HepG2 (cell line): Measurements from ENCODE around the gene PCYT2. TPM values are rescaled to one million over a fixed set of nuclear protein-coding genes. Genes with fewer than 3 reads are reported as not detected.

Source experiments
- FOXA1 ChIP-seq, 2 experiments: fragments of 450-650 bp in 1 of 2; sonication (generic) in 1 of 2; formaldehyde crosslinking in 1 of 2; IDR thresholded peaks; 2 replicates each; pipeline versions ENCODE4 v1.4.0 to v1.6.1; 2016 to 2020; ENCODE audit warnings: missing genetic modification reagents in 1 of 2
- FOXK1 ChIP-seq: sonication (generic); formaldehyde crosslinking; IDR thresholded peaks from 2 replicates; pipeline ENCODE4 v1.4.0; 2020; ENCODE audit warnings: low read depth, missing genetic modification reagents, borderline replicate concordance
- HCFC1 ChIP-seq: fragments of 150-350 bp; IDR thresholded peaks from 2 replicates; pipeline ENCODE4 v1.6.1; 2014; ENCODE audit warnings: low read depth, low read length
- KDM2A ChIP-seq: sonication (generic); formaldehyde crosslinking; IDR thresholded peaks from 2 replicates; pipeline ENCODE4 v1.4.0; 2020; ENCODE audit warnings: low read depth, missing genetic modification reagents, borderline replicate concordance
- MAFK ChIP-seq, 2 experiments: IDR thresholded peaks in 1 of 2; conservative IDR thresholded peaks in 1 of 2; 2 replicates each; pipeline ENCODE4 v1.6.1; 2011; ENCODE audit warnings: improper control_type of control experiment in 2 of 2, low read length in 2 of 2
- MED1 ChIP-seq: sonication (generic); formaldehyde crosslinking; IDR thresholded peaks from 2 replicates; pipeline ENCODE4 v1.4.0; 2020; ENCODE audit warnings: missing genetic modification reagents
- NCOA2 ChIP-seq: sonication (generic); formaldehyde crosslinking; IDR thresholded peaks from 2 replicates; pipeline ENCODE4 v1.8.0; 2022; ENCODE audit warnings: inconsistent platforms
- POLR2G ChIP-seq: fragments of 200-400 bp; formaldehyde crosslinking; IDR thresholded peaks from 2 replicates; pipeline ENCODE4 v1.6.1; 2018; ENCODE audit warnings: mild to moderate bottlenecking, low read depth, low read length, moderate library complexity
- RFXAP ChIP-seq: sonication (generic); formaldehyde crosslinking; IDR thresholded peaks from 2 replicates; pipeline ENCODE4 v1.4.0; 2020; ENCODE audit warnings: missing genetic modification reagents, borderline replicate concordance
- SP2 ChIP-seq: sonication (generic); formaldehyde crosslinking; IDR thresholded peaks from 2 replicates; pipeline ENCODE4 v1.5.1; 2020; ENCODE audit warnings: mild to moderate bottlenecking, missing genetic modification reagents
- TSC22D2 ChIP-seq: sonication (generic); formaldehyde crosslinking; IDR thresholded peaks from 2 replicates; pipeline ENCODE4 v1.5.1; 2020; ENCODE audit warnings: missing genetic modification reagents, mild to moderate bottlenecking, borderline replicate concordance
- ZFX ChIP-seq: sonication (generic); formaldehyde crosslinking; IDR thresholded peaks from 2 replicates; pipeline ENCODE4 v1.4.0; 2020; ENCODE audit warnings: mild to moderate bottlenecking, low read depth, missing genetic modification reagents, moderate library complexity
- ZKSCAN8 ChIP-seq: IDR thresholded peaks from 2 replicates; pipeline ENCODE4 v1.6.1; 2016; ENCODE audit warnings: borderline replicate concordance, missing genetic modification reagents, missing compliant biosample characterization
- ZNF337 ChIP-seq: sonication (generic); formaldehyde crosslinking; IDR thresholded peaks from 2 replicates; pipeline ENCODE4 v1.5.1; 2020; ENCODE audit warnings: missing genetic modification reagents, low read depth, mild to moderate bottlenecking, borderline replicate concordance
- ZNF446 ChIP-seq: sonication (generic); formaldehyde crosslinking; IDR thresholded peaks from 2 replicates; pipeline ENCODE4 v1.5.0; 2020; ENCODE audit warnings: mild to moderate bottlenecking, missing genetic modification reagents
- ZNF563 ChIP-seq: sonication (generic); formaldehyde crosslinking; IDR thresholded peaks from 2 replicates; pipeline ENCODE4 v1.8.0; 2022; ENCODE audit warnings: mild to moderate bottlenecking, moderate library complexity, missing genetic modification reagents
- ZNF780A ChIP-seq: sonication (generic); formaldehyde crosslinking; IDR thresholded peaks from 2 replicates; pipeline ENCODE4 v1.8.0; 2022; ENCODE audit warnings: mild to moderate bottlenecking, missing genetic modification reagents, moderate library complexity
- polyA plus RNA-seq, 8 experiments: library from polyadenylated mRNA; depleted of rRNA in 3 of 8; stranded (reverse) in 7 of 8; unstranded in 1 of 8; fragments of >200 nt; fragmentation: Illumina TruSeq in 4 of 8; extraction: Trizol in 4 of 8; gene quantifications; 2 replicates each; pipeline versions ENCODE4 v1.2.1 to v1.2.3, GENCODE V29; 2011 to 2016; ENCODE audit warnings: low read depth in 4 of 8, missing spikeins in 1 of 8, mixed read lengths in 1 of 8; ENCODE audit not compliant: insufficient read depth in 1 of 8
- total RNA-seq, 5 experiments: library from RNA; depleted of rRNA; stranded (reverse); fragments of >200 nt; fragmentation: Illumina TruSeq; extraction: Trizol; gene quantifications; 2 replicates each; pipeline ENCODE4 v1.2.3, GENCODE V29; 2016; ENCODE audit warnings: low read depth in 1 of 5
- TF ChIP-seq, protein P1 (sequence below): sonication (generic); formaldehyde crosslinking; IDR thresholded peaks from 2 replicates; pipeline ENCODE4 v1.9.0; 2021; ENCODE audit warnings: missing genetic modification reagents, mild to moderate bottlenecking, borderline replicate concordance
- TF ChIP-seq, protein P2 (sequence below): sonication (generic); formaldehyde crosslinking; conservative IDR thresholded peaks from 2 replicates; pipeline ENCODE4 v1.8.0; 2022; ENCODE audit warnings: missing genetic modification reagents
- TF ChIP-seq, protein P3 (sequence below): sonication (generic); formaldehyde crosslinking; IDR thresholded peaks from 2 replicates; pipeline ENCODE4 v1.8.1; 2023; ENCODE audit warnings: missing genetic modification reagents, mild to moderate bottlenecking, borderline replicate concordance
- TF ChIP-seq, protein P4 (sequence below), 2 experiments: sonication (generic) in 1 of 2; formaldehyde crosslinking in 1 of 2; IDR thresholded peaks; 2 replicates each; pipeline versions ENCODE4 v1.4.0 to v1.6.1; 2016 to 2020; ENCODE audit warnings: borderline replicate concordance in 1 of 2, low read depth in 1 of 2, mild to moderate bottlenecking in 1 of 2, missing genetic modification reagents in 1 of 2

The PCYT2 gene
- total and polyA plus RNA-seq, 2 of the 13 experiments (the other 11 are each of a cell fraction or from before 2014, with no cell fraction given): 147 to 297 TPM

DNA sequence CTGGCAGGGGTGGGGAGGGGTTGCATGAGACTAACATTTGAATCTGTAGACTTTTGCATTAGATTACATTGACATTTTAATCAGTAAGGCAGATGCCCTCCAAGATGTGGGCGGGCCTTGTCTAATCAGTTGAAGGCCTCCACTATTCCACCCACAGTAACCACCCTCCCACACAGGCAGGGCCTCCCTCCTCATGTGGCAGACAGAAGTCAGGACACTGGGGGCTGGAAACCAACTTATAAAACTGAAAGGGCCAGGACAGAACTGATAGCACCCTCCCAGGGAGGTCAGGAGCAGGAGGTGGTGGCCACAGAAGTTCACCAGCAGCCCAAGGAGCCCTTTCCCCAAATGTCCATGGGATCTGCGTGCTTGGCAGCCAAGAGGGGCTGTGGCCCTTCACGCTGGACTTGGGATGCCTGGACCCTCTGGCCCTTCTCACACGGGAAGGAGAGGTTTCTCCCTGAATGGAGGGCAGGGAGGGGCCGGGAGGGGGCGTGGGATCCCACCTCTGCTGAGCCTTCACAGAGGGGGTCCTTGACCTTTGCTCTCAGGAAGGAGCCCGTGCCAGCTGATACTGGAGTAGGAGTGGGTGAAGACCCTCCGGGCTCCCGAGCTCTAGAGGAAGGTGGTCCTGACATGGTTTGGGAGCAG lies 21.3 kb upstream of the PCYT2 start (continued):
- TF ChIP-seq, protein P1, sequence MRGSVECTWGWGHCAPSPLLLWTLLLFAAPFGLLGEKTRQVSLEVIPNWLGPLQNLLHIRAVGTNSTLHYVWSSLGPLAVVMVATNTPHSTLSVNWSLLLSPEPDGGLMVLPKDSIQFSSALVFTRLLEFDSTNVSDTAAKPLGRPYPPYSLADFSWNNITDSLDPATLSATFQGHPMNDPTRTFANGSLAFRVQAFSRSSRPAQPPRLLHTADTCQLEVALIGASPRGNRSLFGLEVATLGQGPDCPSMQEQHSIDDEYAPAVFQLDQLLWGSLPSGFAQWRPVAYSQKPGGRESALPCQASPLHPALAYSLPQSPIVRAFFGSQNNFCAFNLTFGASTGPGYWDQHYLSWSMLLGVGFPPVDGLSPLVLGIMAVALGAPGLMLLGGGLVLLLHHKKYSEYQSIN (CRISPR knock-in tag): no peak
- TF ChIP-seq ZKSCAN8 (CRISPR knock-in tag) (no peak), ZNF780A (CRISPR knock-in tag) (0 out of 2 replicates have a peak, but pooled peaks have one; percentile 1), POLR2G (peak; percentile 7; the same call in 1 of the 2 replicates), ZNF563 (CRISPR knock-in tag) (no peak; the same call in 1 of the 2 replicates), FOXA1 (IDR thresholded peaks at IDR 0.05) (no peak), FOXA1 (CRISPR knock-in tag; IDR thresholded peaks at IDR 0.05) (no peak), ZFX (no peak), ZNF337 (CRISPR knock-in tag) (no peak), RFXAP (CRISPR knock-in tag) (no peak), FOXK1 (CRISPR knock-in tag) (no peak), SP2 (CRISPR knock-in tag) (no peak), MAFK (conservative IDR thresholded peaks at IDR 0.05 in 1 of 2, IDR thresholded peaks at IDR 0.05 in 1 of 2; ENCODE audit: low read length in 2 of 2) (no peak), ZNF446 (no peak), TSC22D2 (no peak), HCFC1 (no peak), MED1 (CRISPR knock-in tag) (no peak), NCOA2 (CRISPR knock-in tag) (no peak), KDM2A (CRISPR knock-in tag) (no peak)
- TF ChIP-seq, protein P2, sequence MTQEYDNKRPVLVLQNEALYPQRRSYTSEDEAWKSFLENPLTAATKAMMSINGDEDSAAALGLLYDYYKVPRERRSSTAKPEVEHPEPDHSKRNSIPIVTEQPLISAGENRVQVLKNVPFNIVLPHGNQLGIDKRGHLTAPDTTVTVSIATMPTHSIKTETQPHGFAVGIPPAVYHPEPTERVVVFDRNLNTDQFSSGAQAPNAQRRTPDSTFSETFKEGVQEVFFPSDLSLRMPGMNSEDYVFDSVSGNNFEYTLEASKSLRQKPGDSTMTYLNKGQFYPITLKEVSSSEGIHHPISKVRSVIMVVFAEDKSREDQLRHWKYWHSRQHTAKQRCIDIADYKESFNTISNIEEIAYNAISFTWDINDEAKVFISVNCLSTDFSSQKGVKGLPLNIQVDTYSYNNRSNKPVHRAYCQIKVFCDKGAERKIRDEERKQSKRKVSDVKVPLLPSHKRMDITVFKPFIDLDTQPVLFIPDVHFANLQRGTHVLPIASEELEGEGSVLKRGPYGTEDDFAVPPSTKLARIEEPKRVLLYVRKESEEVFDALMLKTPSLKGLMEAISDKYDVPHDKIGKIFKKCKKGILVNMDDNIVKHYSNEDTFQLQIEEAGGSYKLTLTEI: no peak
- TF ChIP-seq, protein P3, sequence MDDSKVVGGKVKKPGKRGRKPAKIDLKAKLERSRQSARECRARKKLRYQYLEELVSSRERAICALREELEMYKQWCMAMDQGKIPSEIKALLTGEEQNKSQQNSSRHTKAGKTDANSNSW: no peak
- TF ChIP-seq, protein P4, sequence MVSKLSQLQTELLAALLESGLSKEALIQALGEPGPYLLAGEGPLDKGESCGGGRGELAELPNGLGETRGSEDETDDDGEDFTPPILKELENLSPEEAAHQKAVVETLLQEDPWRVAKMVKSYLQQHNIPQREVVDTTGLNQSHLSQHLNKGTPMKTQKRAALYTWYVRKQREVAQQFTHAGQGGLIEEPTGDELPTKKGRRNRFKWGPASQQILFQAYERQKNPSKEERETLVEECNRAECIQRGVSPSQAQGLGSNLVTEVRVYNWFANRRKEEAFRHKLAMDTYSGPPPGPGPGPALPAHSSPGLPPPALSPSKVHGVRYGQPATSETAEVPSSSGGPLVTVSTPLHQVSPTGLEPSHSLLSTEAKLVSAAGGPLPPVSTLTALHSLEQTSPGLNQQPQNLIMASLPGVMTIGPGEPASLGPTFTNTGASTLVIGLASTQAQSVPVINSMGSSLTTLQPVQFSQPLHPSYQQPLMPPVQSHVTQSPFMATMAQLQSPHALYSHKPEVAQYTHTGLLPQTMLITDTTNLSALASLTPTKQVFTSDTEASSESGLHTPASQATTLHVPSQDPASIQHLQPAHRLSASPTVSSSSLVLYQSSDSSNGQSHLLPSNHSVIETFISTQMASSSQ (IDR thresholded peaks at IDR 0.05; ENCODE audit: low read depth): no peak
- TF ChIP-seq, protein P4 (CRISPR knock-in tag; IDR thresholded peaks at IDR 0.05; ENCODE audit: borderline replicate concordance): no peak
